Activated CD8-positive, alpha-beta T cell treated with anti-CD3 and anti-CD28 coated beads, Interleukin-2, amount 10 ng/mL, durations not matched to agents 7 days and 5 days (primary cell): ENCODE data around the gene SDK2. TPM values are rescaled to one million over a fixed set of nuclear protein-coding genes. Genes with fewer than 3 reads are reported as not detected.

Source experiments
- ATAC-seq: fragments of 150-1000 bp; cut with Tn5 transposase; one replicate; pipeline ENCODE4 v1.10.0; 2021; ENCODE audit warnings: moderate library complexity
- CTCF ChIA-PET: fragments of 350-600 bp; sonication (Branson Sonifier 250); formaldehyde crosslinking; loops from one replicate; lab custom pipeline; 2021; ENCODE audit warnings: antibody characterized with exemption; lab: Charles Lee
- POLR2A ChIA-PET: fragments of 350-600 bp; sonication (Branson Sonifier 250); formaldehyde crosslinking; loops from one replicate; lab custom pipeline; 2021; ENCODE audit warnings: antibody characterized with exemption; lab: Charles Lee
- DNase-seq: peaks from one replicate; pipeline ENCODE4 v3.0.0-alpha.2; 2020
- H3K27ac Mint-ChIP-seq: one replicate; pipeline ENCODE4 v1.8.0; 2021; ENCODE audit warnings: mild to moderate bottlenecking, mixed read lengths
- H3K27me3 Mint-ChIP-seq: one replicate; pipeline ENCODE4 v1.8.0; 2021; ENCODE audit warnings: low read depth, mixed read lengths
- H3K36me3 Mint-ChIP-seq: one replicate; pipeline ENCODE4 v1.8.0; 2021; ENCODE audit warnings: low read depth, mixed read lengths
- H3K4me1 Mint-ChIP-seq: one replicate; pipeline ENCODE4 v1.8.0; 2021; ENCODE audit warnings: low read depth, mixed read lengths
- H3K4me3 Mint-ChIP-seq: one replicate; pipeline ENCODE4 v1.8.0; 2021; ENCODE audit warnings: mild to moderate bottlenecking, mixed read lengths
- H3K9me3 Mint-ChIP-seq: one replicate; pipeline ENCODE4 v1.8.0; 2022; ENCODE audit warnings: mixed read lengths; ENCODE audit not compliant: insufficient read depth
- total RNA-seq, 2 experiments: library from RNA; stranded (reverse); gene quantifications; one replicate each; pipeline ENCODE4 v1.2.3, GENCODE V29; 2021

SDK2 gene
- total RNA-seq, 2 experiments from 2014 or later, result 18.4 to 20.0 TPM

- peaks cover 21% of the 10 kb centered on the region for H3K4me1 Mint-ChIP-seq
- ATAC-seq (no peak), DNase-seq (no peak)
- no peaks in the 10 kb centered on the region for H3K9me3 Mint-ChIP-seq
- CTCF ChIA-PET, result no interaction called here
- POLR2A ChIA-PET, result no interaction called here
- H3K36me3 Mint-ChIP-seq, result no peaks in the 10 kb centered on the region
- H3K27ac Mint-ChIP-seq, result no peak overlapping the region
- peaks cover 4% of the 10 kb centered on the region for H3K27me3 Mint-ChIP-seq
- H3K4me3 Mint-ChIP-seq, result no peak overlapping the region
Measured at GRCh38 chr17:73293031-73293430, 351.2 kb downstream of the SDK2 start.

DNA sequence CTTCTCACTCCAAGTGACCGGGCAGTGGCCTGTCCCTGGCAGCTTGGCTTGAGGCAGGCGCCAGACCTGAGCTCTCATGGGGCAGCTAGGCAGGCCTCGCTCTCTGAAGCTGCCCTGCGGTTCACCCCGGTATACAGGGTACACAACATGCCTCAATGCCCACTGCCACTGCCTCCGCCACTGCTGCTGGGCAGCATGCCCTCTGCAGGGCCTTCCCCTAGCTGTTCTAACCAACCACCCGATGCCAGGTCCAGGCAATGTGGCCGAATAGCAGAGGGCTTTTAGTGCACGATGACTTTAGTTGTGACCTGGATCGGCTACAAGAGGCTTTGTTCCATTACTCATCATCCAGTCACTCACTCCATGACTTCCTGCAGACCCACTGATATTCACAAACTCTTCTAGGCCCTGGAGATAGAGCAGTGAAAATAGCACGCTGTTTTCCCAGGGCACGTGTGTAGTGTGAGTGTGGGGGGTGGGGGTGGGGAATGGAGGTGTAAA lies 352.2 kb downstream of the SDK2 start:
- Mint-ChIP-seq H3K27ac (no peak overlapping the region), H3K27me3 (peaks cover 3% of the 10 kb centered on the region), H3K4me3 (no peak overlapping the region), H3K9me3 (no peaks in the 10 kb centered on the region), H3K36me3 (no peaks in the 10 kb centered on the region), H3K4me1 (peaks cover 21% of the 10 kb centered on the region)
- ChIA-PET CTCF (interaction anchor here (1.1 to 1.6 kb wide), 2 partner anchors 18 to 78 kb away, joined by 4 to 5 read pairs; no protein-coding TSS in a partner anchor), POLR2A (interaction anchor here (1.4 kb wide), 1 partner anchor 19 kb away, joined by 3 read pairs; no protein-coding TSS in a partner anchor)
- ATAC-seq (no peak), DNase-seq (no peak)

DNA sequence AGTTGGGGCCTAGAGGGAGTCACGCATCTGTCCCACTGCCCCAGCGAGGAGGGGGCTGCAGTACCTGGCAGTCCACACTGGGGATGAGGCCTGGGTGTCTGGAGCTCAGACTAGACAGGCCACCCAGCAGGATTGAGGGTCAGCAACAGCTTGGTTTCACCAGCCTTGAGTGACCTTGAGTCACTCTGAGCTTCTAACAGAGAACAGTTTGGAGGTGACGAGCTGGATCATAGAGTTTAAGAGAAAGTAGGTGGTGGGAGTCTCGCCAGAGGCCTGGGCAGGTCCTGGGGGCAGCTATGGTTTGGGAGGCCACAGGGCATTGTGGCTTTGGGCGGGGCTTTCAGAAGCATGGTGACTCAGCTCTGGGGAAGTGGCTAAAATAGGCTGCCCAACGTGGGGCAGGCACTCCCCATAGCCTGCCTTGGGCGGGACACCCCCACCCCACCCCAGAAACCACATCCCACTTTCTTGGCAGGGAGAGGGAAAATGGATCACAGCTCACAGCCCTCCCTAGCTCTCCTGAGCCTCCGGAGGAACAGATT lies 352.9 kb downstream of the SDK2 start:
- DNase-seq (peak; percentile 22), ATAC-seq (peak; percentile 47)
- ChIA-PET POLR2A (interaction anchor here (1.4 kb wide), 1 partner anchor 20 kb away, joined by 3 read pairs; no protein-coding TSS in a partner anchor), CTCF (interaction anchor here (1.1 to 1.6 kb wide), 2 partner anchors 19 to 78 kb away, joined by 4 to 5 read pairs; no protein-coding TSS in a partner anchor)
- H3K4me1 Mint-ChIP-seq, result peaks cover 21% of the 10 kb centered on the region
- H3K27me3 Mint-ChIP-seq, result peaks cover 3% of the 10 kb centered on the region
- H3K36me3 Mint-ChIP-seq, result no peaks in the 10 kb centered on the region
- H3K27ac Mint-ChIP-seq, result peak overlapping the region; percentile 58
- H3K9me3 Mint-ChIP-seq, result no peaks in the 10 kb centered on the region
- H3K4me3 Mint-ChIP-seq, result no peak overlapping the region

- ATAC-seq (peak; percentile 31), DNase-seq (no peak)
- ChIA-PET POLR2A (interaction anchor here (1.4 kb wide), 1 partner anchor 20 kb away, joined by 3 read pairs; no protein-coding TSS in a partner anchor), CTCF (interaction anchor here (1.1 to 1.6 kb wide), 2 partner anchors 20 to 79 kb away, joined by 4 to 5 read pairs; no protein-coding TSS in a partner anchor)
- H3K27me3 Mint-ChIP-seq, result peaks cover 3% of the 10 kb centered on the region
- peak overlapping the region; percentile 10 for H3K4me3 Mint-ChIP-seq
- peak overlapping the region; percentile 47 for H3K27ac Mint-ChIP-seq
- H3K4me1 Mint-ChIP-seq, result peaks cover 21% of the 10 kb centered on the region
- H3K36me3 Mint-ChIP-seq, result no peaks in the 10 kb centered on the region
- no peaks in the 10 kb centered on the region for H3K9me3 Mint-ChIP-seq
Measured at GRCh38 chr17:73290399-73291259, 353.6 kb downstream of the SDK2 start.

- Mint-ChIP-seq H3K9me3 (no peaks in the 10 kb centered on the region), H3K4me3 (no peak overlapping the region), H3K27ac (no peak overlapping the region), H3K4me1 (peaks cover 21% of the 10 kb centered on the region), H3K36me3 (no peaks in the 10 kb centered on the region), H3K27me3 (peaks cover 3% of the 10 kb centered on the region)
- POLR2A ChIA-PET, result no interaction called here
- CTCF ChIA-PET, result no interaction called here
- no peak for DNase-seq
- no peak for ATAC-seq
Measured at GRCh38 chr17:73289549-73290254, 354.5 kb downstream of the SDK2 start.

- Mint-ChIP-seq H3K9me3 (no peaks in the 10 kb centered on the region), H3K4me1 (peaks cover 21% of the 10 kb centered on the region), H3K27ac (no peak overlapping the region), H3K4me3 (no peak overlapping the region), H3K36me3 (no peaks in the 10 kb centered on the region), H3K27me3 (peaks cover 3% of the 10 kb centered on the region)
- ChIA-PET POLR2A (no interaction called here), CTCF (no interaction called here)
- DNase-seq (no peak), ATAC-seq (no peak)
Measured at GRCh38 chr17:73288534-73289302, 355.5 kb downstream of the SDK2 start.

GRCh38 chr17:73286863-73287296 lies 357.4 kb downstream of the SDK2 start:
- ChIA-PET CTCF (no interaction called here), POLR2A (no interaction called here)
- DNase-seq, result no peak
- Mint-ChIP-seq H3K4me1 (peaks cover 18% of the 10 kb centered on the region), H3K27ac (no peak overlapping the region), H3K9me3 (no peaks in the 10 kb centered on the region), H3K4me3 (no peak overlapping the region), H3K36me3 (no peaks in the 10 kb centered on the region), H3K27me3 (peaks cover 3% of the 10 kb centered on the region)
- ATAC-seq, result no peak

DNA sequence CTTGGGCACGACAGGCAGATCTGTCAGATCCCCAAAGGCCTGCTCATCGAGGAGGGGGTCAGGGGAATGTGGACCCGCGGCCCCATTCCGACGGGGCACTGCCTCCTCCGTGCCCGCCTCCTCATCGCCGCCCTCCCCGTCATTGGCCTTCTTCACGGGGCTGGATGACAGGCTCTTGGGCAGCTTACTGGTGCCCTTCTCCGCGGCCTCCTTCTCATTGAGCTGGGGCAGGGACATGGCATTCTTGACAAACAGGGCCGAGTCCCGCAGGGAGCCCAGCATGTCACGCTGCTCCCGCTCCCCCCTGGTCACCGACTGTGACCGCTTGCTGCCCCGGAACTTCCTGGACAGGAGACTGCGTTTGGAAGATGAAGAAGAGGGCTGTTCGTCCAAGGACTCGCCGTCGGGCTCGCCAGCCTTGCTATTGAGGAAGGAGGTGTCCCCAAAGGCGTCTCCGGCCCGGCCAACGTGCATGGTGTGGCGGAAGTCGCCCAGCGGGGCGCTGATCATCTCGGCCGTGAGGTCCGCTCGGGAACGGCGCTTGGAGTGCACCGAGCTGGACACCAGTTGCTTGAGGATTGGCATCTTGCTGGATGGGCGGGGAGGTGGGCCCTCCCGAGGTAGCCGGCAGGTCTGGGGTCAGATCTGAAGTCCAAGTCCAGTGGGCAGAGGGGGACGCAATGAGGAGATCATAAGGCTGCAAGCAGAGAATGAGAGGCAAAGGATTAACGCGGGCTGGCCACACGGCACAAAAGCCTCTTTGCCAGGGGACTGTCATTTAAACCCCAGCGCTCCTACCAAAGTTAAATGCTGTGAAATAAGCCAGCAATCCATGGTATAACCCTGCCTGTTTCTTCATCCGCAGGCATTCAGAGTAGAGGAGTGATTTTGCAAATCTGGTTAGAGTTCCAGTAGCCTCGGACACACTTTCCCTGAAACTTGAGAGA lies 358.1 kb downstream of the SDK2 start:
- peaks cover 3% of the 10 kb centered on the region for H3K27me3 Mint-ChIP-seq
- H3K9me3 Mint-ChIP-seq, result no peaks in the 10 kb centered on the region
- ATAC-seq (no peak), DNase-seq (no peak)
- no peaks in the 10 kb centered on the region for H3K36me3 Mint-ChIP-seq
- no peak overlapping the region for H3K27ac Mint-ChIP-seq
- H3K4me1 Mint-ChIP-seq, result peaks cover 12% of the 10 kb centered on the region
- ChIA-PET CTCF (no interaction called here), POLR2A (no interaction called here)
- no peak overlapping the region for H3K4me3 Mint-ChIP-seq

GRCh38 chr17:73285603-73285908 lies 358.7 kb downstream of the SDK2 start:
- no peak overlapping the region for H3K27ac Mint-ChIP-seq

GRCh38 chr17:73284906-73285602 lies 359.2 kb downstream of the SDK2 start:
- ATAC-seq (no peak), DNase-seq (no peak)
- Mint-ChIP-seq H3K36me3 (no peaks in the 10 kb centered on the region), H3K4me1 (peaks cover under 1% of the 10 kb centered on the region), H3K27ac (no peak overlapping the region), H3K9me3 (no peaks in the 10 kb centered on the region), H3K4me3 (no peak overlapping the region), H3K27me3 (peaks cover 3% of the 10 kb centered on the region)
- POLR2A ChIA-PET, result no interaction called here
- CTCF ChIA-PET, result no interaction called here

More at GRCh38 chr17:73285603-73285908, 358.7 kb downstream of the SDK2 start:
- H3K27me3 Mint-ChIP-seq, result peaks cover 3% of the 10 kb centered on the region
- POLR2A ChIA-PET, result no interaction called here
- no peak overlapping the region for H3K4me3 Mint-ChIP-seq
- peaks cover 5% of the 10 kb centered on the region for H3K4me1 Mint-ChIP-seq
- H3K36me3 Mint-ChIP-seq, result no peaks in the 10 kb centered on the region
- H3K9me3 Mint-ChIP-seq, result no peaks in the 10 kb centered on the region
- CTCF ChIA-PET, result no interaction called here
- DNase-seq (no peak), ATAC-seq (no peak)
